ES-I3 (cell line): ENCODE measurements around the gene CDH22.

Experiments
- H3K36me3 ChIP-seq: 2 replicates; pipeline ENCODE4 v1.6.1; 2013; ENCODE audit warnings: mild to moderate bottlenecking, low read length, control low read depth, moderate library complexity; ENCODE audit not compliant: insufficient read depth
- H3K4me1 ChIP-seq: 2 replicates; pipeline ENCODE4 v1.6.1; 2013; ENCODE audit warnings: mild to moderate bottlenecking, control low read depth, low read length; ENCODE audit not compliant: insufficient read depth
- H3K9ac ChIP-seq: 2 replicates; pipeline ENCODE4 v1.6.1; 2013; ENCODE audit warnings: low read depth, mild to moderate bottlenecking, low read length, moderate library complexity
- H3K9me3 ChIP-seq: 2 replicates; pipeline ENCODE4 v1.6.1; 2013; ENCODE audit warnings: mild to moderate bottlenecking, low read length, moderate library complexity; ENCODE audit not compliant: control insufficient read depth, insufficient read depth

CDH22 gene

DNA sequence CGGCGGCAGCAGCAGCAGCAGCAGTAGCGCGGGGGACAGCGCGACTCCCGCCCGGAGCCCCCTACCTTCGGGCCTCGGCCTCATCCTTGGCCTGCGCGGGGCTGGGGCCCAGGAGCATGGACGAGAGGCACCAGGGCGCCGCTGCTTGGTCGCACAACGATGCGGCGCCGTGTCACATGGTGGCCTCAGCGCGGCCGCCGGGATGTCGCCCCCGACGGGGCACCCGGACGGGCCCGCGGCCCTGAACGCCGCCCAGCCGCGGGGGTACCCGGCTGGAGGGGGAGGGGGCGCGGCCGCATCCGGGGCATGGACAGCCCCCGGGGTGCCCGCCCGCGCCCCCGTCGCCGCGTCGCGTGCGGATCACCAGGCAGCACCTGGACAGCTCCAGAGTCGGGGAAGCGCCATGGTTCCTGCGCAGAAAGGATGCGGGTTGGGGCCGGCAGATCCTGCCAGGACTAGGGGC is 57.1 kb downstream of the CDH22 start:
- Histone ChIP-seq H3K9me3 (no peaks in the 10 kb centered on the region), H3K4me1 (no peaks in the 10 kb centered on the region; the same call in 1 of the 2 replicates), H3K9ac (peak overlapping the region; percentile 40; the same call in 1 of the 2 replicates), H3K36me3 (no peaks in the 10 kb centered on the region)

DNA sequence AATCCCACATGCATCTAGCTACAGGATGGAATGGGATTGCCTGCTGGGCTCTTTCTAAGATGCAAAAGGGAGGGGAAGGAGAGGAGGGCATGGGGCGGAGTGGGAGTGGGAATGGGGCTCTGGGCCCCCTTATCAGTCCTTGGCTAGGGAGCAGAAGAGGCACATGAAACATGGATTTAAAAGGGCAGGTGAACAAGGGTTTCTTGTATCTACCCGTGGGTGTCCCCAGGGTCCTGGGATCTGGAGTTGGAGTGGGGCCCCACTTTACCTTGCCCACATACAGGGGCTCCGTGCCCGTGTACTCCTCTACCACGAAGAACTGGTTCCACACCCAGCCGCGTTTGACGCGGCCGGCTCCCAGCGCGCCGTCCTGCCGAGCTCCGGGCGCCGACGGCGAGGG is 57.5 kb downstream of the CDH22 start:
- Histone ChIP-seq H3K4me1 (no peaks in the 10 kb centered on the region; the same call in 1 of the 2 replicates), H3K9ac (peak overlapping the region; percentile 40; the same call in 1 of the 2 replicates), H3K36me3 (no peaks in the 10 kb centered on the region), H3K9me3 (no peaks in the 10 kb centered on the region)

DNA sequence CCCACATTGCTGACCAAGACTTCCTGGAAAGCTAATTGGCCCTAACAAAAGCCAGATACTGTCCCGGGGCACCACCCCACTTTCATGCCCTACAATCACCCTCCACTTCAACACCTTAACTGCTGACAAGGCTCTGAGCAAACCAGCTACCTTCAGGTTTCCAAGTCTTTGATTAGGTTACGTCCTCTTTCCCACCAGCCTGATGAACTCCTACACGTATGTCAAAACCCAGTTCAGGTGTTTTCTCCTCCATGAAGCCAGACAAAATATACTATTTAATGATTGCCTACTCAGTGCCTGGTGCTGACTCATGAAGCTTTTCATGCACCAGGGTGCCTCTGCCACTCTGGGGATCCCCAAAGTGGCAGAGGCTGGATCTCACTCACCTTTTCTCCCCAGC is 58.6 kb downstream of the CDH22 start:
- H3K4me1 ChIP-seq, result no peaks in the 10 kb centered on the region; the same call in 1 of the 2 replicates
- no peak overlapping the region for H3K9ac ChIP-seq

DNA sequence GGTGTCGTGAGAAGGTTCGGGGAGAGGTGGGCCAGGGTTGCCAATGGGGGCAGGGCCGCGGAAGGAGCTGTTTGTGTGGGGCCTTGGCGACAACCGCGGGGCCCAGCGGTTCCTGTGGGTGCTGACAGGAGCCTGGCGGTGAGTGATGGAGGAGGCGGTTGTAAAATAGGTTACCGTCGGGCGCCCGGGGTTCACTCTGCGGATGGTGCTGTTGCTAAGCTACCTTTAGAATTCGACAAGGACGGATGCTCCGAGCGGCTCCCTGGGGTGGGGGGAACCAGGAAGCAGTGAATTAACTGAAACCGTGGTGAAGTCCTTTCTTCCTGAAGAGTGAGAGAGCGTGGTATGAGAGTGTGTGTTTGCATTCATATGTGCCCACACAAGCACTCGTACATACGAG is 61.7 kb downstream of the CDH22 start:
- Histone ChIP-seq H3K9ac (no peak overlapping the region), H3K36me3 (no peaks in the 10 kb centered on the region), H3K4me1 (no peaks in the 10 kb centered on the region; the same call in 1 of the 2 replicates), H3K9me3 (no peaks in the 10 kb centered on the region)

More for the DNA sequence above, 58.6 kb downstream of the CDH22 start:
- H3K36me3 ChIP-seq, result no peaks in the 10 kb centered on the region
- no peaks in the 10 kb centered on the region for H3K9me3 ChIP-seq

DNA sequence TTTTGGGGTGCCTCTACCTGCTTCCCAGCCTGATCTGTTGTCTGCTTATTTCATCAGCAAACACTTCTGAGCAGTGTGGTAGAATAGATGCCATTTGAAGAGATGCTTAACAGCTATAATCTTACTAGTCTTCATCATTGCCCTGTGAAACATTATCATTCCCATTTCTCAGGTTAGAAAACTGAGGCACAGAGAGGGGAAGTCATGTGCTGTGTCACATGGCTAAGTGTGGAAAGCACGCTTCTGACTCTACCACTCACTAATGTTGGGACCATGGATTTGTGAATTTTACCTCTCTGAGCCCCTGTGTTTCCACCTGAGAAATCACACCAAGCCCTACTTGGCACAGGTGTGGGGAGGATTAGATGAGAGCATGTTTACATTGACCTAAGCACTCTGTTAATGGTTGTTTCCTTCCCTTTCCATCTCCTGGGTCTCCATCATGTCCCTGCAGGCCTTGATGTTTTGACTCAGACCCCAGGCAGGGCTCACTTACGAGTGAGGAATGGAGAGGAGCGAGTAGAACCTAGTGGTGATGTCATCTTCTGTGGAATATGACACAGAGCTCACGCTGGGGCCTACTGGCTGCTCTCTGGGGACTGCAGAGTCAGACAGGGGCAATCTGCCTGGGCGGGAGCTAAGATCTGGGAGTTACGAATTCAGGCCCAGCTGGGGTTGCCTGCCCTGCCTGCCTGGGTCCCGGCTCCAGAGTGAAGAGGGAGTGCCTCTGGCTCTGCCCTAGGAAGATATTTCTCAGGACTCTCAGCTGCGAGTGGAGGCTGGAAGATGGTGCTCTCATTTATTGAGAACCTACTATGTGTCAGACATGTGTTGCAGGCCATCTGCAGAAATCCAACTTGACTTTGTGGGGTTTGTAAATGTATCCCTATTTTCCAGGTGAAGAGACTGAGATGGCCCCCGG is 64.3 kb downstream of the CDH22 start:
- no peaks in the 10 kb centered on the region for H3K36me3 ChIP-seq
- no peak overlapping the region for H3K9ac ChIP-seq
- H3K9me3 ChIP-seq, result no peaks in the 10 kb centered on the region
- H3K4me1 ChIP-seq, result no peaks in the 10 kb centered on the region

DNA sequence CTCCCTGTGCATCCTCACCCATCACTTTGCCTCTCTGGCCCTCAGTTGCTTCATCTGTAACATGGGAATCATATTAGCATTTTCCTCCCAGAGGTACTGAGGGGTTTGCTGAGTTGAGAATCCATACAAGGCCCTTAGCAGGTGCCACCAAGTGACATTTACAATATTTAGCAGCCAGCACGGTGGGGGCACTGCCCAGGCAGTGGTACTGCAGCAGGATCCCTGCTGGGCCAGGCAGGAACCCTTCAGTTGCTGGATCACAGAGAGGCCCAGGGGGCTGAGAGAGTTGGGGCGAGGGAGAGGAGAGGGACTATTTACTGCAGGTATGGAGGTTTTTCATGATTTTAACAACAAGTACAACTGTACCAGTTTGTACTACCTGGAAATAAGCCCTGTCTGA is 65.9 kb downstream of the CDH22 start:
- Histone ChIP-seq H3K4me1 (no peaks in the 10 kb centered on the region), H3K36me3 (no peaks in the 10 kb centered on the region), H3K9ac (no peak overlapping the region), H3K9me3 (no peaks in the 10 kb centered on the region)

DNA sequence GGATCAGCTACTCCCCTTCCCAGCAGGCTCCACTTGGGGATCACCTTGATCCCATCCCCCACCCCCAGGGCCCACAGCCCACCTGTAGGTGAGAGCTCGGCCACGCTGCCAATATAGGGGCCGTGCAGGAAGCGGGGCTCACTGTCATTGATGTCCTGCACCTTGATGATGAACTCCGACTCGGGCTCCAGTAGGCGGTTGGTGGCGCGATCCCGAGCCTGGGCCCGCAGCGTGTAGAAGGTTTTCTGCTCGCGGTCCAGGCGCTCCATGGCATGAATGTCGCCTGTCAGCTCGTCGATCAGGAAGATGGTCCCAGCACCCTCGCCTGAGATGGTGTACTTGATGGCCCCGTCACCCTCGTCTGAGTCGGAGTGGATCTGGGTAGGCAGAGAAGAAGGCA is 67.4 kb downstream of the CDH22 start:
- Histone ChIP-seq H3K9ac (no peak overlapping the region), H3K9me3 (no peaks in the 10 kb centered on the region), H3K4me1 (no peaks in the 10 kb centered on the region), H3K36me3 (no peaks in the 10 kb centered on the region)

DNA sequence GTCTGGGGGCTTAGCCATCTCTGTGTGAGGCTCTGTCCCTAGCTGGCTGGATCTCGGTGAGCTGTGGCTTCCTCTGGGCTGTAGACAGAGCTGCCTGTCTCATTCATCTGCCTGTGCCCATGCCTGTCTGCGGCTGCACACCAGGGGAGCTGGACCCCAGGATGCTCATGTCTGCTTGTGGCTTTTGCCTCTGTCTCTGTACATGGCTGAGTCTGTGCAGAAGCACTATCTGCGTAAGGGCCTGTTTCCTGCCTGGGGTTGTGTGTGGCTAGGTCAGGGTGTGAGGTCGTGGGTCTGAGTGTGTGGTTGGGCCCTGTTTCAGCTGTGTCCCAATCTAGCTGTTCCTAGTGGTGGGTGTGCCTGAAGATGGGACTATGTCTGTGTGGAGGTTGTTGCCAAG is 68.2 kb downstream of the CDH22 start:
- Histone ChIP-seq H3K9ac (no peak overlapping the region), H3K9me3 (no peaks in the 10 kb centered on the region), H3K4me1 (no peaks in the 10 kb centered on the region), H3K36me3 (no peaks in the 10 kb centered on the region)

DNA sequence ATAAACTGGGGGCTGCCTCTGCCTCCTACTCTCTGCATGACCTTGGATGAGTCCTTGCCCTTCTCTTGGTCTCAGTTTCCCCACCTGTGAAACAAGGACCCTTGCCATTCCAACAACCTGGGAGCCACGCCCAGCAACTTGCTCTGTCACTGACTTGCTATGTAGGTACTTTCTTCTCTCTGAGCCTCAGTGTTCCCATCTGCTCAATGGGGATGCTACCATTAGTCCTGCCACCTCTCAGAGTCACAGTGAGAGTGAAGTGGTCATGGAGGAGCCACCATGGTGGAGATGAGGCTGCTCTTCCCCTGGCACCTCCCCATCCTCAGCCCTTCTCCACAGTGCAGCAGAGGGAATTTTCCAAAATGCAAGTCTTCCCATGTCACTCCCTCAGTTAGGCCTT is 70.6 kb downstream of the CDH22 start:
- Histone ChIP-seq H3K9me3 (no peaks in the 10 kb centered on the region), H3K36me3 (no peaks in the 10 kb centered on the region), H3K9ac (no peak overlapping the region), H3K4me1 (no peaks in the 10 kb centered on the region)

DNA sequence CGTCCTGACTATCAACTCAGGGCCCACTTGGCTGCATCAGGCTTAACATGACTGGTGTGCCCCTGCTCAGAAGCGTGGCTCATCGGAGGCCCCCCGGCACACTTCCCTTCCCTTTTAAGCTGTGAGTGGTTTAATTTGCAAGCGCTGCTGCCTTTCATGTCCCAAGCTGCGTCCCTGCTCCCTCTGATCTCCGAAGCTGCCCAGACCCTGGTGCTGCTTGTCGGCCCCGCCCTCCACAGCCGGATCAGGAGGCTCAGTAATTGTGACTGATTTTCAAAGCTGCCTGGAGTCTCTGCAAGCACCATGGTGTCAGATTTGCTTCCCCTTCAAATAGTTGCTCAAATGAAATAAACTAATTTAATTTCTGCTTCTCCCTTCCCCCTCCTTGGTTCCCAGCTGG is 71.1 kb downstream of the CDH22 start:
- Histone ChIP-seq H3K9me3 (no peaks in the 10 kb centered on the region), H3K36me3 (no peaks in the 10 kb centered on the region), H3K9ac (no peak overlapping the region; the same call in 1 of the 2 replicates), H3K4me1 (no peaks in the 10 kb centered on the region)

DNA sequence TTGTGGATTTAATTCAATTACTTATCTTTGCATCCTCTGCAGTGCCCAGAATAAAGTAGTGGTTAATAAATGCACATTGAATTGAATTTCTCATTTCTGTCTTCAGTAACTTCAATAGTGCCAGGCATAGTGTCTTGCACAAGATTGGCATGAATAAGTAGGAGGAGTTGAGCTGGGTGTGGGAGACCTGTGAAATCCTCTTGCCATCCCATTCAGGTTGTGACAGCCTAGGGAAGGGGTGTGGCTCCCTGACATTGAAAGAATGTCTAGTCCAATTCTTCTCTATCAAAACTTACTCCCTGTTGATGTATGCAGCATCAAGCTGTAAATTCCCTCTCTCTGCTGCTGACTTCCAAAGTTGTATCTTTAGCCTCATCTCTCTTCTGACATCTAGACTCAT is 73.2 kb downstream of the CDH22 start:
- no peaks in the 10 kb centered on the region for H3K4me1 ChIP-seq
- H3K9ac ChIP-seq, result no peak overlapping the region
- H3K36me3 ChIP-seq, result no peaks in the 10 kb centered on the region
- H3K9me3 ChIP-seq, result no peaks in the 10 kb centered on the region

DNA sequence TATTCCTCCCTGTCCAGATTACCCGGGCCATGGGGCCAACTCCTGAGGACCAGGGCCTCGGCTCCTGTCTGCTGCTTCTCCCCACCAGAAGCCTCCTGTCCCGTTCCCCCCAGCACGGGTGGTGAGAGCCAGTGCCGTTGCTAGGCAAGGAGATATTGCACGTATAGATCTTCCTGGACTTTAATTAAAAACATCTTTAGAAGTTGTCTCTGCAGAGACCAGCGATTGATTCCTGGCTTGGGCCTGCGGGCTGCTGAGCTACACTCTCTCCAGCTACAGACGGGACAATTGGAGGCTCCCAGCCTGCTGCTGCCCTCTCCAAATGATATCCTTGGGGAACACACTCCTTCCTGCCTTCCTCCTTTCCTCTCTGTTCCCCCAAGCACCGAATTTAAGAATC is 74.6 kb downstream of the CDH22 start:
- no peaks in the 10 kb centered on the region for H3K4me1 ChIP-seq
- H3K36me3 ChIP-seq, result no peaks in the 10 kb centered on the region

DNA sequence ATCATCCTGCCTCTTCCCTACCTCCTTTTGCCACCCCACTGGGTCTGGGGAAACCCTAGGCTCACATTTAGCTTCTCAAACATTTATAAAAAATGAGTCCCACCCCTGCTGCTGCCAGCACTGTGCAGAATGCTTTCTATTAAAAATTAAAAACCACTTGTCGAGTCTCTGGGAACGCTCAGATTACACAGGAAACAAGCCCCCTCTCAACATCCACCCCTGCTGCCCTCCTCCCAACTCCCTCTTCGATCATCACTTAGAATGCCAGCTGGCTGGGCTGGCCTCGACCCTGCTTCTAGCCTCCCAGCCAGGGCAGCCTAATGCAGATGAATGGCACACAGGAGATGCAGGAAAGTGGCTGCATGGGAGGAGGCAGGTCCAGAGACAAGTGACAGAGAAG is 75.8 kb downstream of the CDH22 start:
- Histone ChIP-seq H3K9ac (no peak overlapping the region), H3K9me3 (no peaks in the 10 kb centered on the region), H3K4me1 (no peaks in the 10 kb centered on the region), H3K36me3 (no peaks in the 10 kb centered on the region)

More for the DNA sequence above, 74.6 kb downstream of the CDH22 start:
- Histone ChIP-seq H3K9me3 (no peaks in the 10 kb centered on the region), H3K9ac (no peak overlapping the region)

DNA sequence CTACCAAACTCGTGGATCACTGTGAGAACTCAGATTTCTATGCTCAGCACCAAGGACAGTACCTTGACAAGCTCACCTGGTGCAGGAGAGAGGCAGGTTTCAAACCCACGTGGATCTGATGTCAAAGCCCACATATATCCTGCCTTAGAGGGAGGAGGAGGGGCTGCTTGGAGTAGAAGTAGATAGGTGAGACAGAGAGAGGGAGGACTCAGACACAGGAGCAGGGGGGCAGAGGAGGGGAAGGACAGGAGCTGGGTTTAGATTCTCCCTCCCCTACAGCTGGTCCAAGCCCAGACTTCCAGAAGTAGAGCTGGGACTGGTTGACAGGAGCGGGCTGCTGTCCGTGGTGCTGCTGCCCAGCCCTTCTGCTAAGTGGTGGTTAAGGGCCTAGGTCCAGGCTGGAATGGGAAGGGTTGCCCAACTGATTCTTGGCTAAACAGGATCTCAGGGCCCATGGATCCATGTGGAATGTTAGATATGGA is 77.5 kb downstream of the CDH22 start:
- Histone ChIP-seq H3K4me1 (no peaks in the 10 kb centered on the region), H3K9me3 (no peaks in the 10 kb centered on the region), H3K9ac (no peak overlapping the region), H3K36me3 (no peaks in the 10 kb centered on the region)

DNA sequence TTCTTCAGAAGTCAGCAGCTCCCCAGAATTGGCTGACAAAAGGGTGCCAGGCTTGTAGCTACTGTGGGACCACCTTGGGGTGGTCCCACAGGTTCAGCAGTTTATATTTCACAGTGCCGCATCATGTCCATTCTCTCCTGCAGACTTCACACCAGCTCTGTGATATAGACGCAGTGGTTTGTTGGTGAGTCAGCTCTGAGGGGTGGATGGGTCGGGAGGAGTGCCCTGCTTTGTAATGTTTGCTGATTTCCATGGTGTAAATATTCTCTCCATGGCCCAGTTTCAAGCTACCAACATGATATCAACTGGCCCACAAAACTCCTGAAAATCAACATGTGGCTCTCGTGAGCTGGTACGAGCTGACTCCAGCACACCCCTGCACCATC is 78.2 kb downstream of the CDH22 start:
- Histone ChIP-seq H3K4me1 (no peaks in the 10 kb centered on the region), H3K36me3 (no peaks in the 10 kb centered on the region), H3K9me3 (no peaks in the 10 kb centered on the region), H3K9ac (no peak overlapping the region)
